ENCODE results near the gene STRADB. TPM values are rescaled to one million over a fixed set of nuclear protein-coding genes. Genes with fewer than 3 reads are reported as not detected.
"Not testable (repeated sequence)": the region's sequence is repeated elsewhere in the genome, so short reads cannot be mapped to it uniquely, and the experiment has no call there.

The STRADB gene
- total and polyA plus RNA-seq, 12 donors: 20.3 to 77.6 (median 54.6) TPM

DNA sequence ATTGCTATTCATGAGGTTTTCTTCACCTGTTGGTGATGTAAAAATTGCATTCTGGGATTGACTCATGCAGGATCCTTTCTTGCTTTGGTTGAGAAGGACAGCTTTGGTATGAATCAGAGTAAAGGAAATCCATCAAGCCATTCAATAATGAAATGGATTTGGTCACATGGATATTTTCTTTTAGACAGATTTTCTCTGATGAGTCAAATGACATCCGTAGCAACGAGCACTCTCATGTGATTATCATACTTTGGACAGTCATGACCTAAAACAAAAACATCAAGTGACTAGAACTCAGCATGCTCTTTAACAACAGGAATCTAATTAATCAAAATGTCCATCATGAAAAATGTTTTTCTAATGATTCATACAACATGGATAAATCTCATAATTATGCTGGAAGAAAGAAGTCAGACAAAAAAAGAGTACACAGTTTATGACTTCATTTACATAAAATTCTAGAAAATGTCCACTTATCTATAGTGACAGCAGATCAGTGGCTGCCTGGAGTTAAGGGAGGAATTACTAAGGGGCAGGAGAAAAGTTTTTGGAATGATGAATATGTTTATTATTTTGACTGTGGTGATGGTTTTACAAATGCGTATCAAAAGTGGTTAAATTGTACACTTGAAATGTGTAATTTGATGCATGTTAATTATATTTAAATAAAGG is 31.0 kb upstream of the STRADB start:
- ATAC-seq (no peak), DNase-seq (no peak)
- H3K4me1 ChIP-seq: peaks cover 0 to 71% (median 54%) of the 10 kb centered on the region in 9 donors
- TF ChIP-seq, protein P1, sequence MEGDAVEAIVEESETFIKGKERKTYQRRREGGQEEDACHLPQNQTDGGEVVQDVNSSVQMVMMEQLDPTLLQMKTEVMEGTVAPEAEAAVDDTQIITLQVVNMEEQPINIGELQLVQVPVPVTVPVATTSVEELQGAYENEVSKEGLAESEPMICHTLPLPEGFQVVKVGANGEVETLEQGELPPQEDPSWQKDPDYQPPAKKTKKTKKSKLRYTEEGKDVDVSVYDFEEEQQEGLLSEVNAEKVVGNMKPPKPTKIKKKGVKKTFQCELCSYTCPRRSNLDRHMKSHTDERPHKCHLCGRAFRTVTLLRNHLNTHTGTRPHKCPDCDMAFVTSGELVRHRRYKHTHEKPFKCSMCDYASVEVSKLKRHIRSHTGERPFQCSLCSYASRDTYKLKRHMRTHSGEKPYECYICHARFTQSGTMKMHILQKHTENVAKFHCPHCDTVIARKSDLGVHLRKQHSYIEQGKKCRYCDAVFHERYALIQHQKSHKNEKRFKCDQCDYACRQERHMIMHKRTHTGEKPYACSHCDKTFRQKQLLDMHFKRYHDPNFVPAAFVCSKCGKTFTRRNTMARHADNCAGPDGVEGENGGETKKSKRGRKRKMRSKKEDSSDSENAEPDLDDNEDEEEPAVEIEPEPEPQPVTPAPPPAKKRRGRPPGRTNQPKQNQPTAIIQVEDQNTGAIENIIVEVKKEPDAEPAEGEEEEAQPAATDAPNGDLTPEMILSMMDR (IDR thresholded peaks at IDR 0.05): no peak
- 41 to 44% methylated on average over 3 of the region's 3 CpGs for WGBS, 2 donors
- intact Hi-C loops (cut with DNase I): no loop called here
- H3K27ac ChIP-seq: peak overlapping the region in 5 of 10 donors; percentile 5 to 47 (median 24)
- H3K36me3 ChIP-seq: peaks cover 0 to 24% (median 0%) of the 10 kb centered on the region in 9 donors
- H3K9me3 ChIP-seq: no peaks in the 10 kb centered on the region
- H3K4me3 ChIP-seq: no peak overlapping the region
- no peaks in the 10 kb centered on the region for H3K27me3 ChIP-seq

DNA sequence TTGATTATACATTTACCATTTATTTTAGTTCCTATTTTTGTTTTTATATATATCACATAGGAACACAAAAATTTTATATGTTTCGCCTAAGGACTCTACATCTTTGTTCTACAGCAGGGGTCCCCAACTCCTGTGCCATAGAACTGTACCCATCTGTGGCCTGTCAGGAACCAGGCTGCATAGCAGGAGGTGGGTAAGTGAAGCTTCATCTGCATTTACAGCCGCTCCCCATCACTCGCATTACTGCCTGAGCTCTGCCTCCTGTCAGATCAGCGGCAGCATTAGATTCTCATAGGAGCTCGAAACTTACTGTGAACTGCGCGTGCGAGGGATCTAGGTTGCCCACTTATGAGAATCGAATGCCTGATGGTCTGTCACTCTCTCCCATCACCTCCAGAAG is 25.6 kb upstream of the STRADB start:
- WGBS, 2 donors: 89 to 95% methylated on average over 9 of the region's 9 CpGs
- DNase-seq (no peak), ATAC-seq (no peak)
- TF ChIP-seq, protein P1 (IDR thresholded peaks at IDR 0.05): no peak
- Histone ChIP-seq H3K27ac (peak overlapping the region in 2 of 10 donors; percentile 56 to 69), H3K27me3 (no peaks in the 10 kb centered on the region), H3K4me3 (no peak overlapping the region), H3K36me3 (peaks cover 0 to 9% (median 0%) of the 10 kb centered on the region in 9 donors), H3K9me3 (peaks cover 0 to 6% (median 0%) of the 10 kb centered on the region in 11 donors), H3K4me1 (peaks cover under 1 to 66% (median 42%) of the 10 kb centered on the region in 9 donors)
- intact Hi-C loops (cut with DNase I): no loop called here

DNA sequence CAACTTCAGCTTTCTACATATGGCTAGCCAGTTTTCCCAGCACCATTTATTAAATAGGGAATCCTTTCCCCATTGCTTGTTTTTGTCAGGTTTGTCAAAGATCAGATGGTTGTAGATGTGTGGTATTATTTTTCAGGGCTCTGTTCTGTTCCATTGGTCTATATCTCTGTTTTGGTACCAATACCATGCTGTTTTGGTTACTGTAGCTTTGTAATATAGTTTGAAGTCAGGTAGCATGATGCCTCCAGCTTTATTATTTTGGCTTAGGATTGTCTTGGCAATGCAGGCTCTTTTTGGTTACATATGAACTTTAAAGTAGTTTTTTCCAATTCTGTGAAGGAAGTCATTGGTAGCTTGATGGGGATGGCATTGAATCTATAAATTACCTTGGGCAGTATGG is 23.2 kb upstream of the STRADB start:
- H3K27ac ChIP-seq; intact Hi-C loops (cut with DNase I); H3K27me3 ChIP-seq; H3K4me3 ChIP-seq; DNase-seq; H3K9me3 ChIP-seq; ATAC-seq: not testable (repeated sequence)
- Histone ChIP-seq H3K36me3 (peaks cover 0 to 10% (median 0%) of the 10 kb centered on the region in 9 donors), H3K4me1 (peaks cover 7 to 70% (median 57%) of the 10 kb centered on the region in 9 donors)

DNA sequence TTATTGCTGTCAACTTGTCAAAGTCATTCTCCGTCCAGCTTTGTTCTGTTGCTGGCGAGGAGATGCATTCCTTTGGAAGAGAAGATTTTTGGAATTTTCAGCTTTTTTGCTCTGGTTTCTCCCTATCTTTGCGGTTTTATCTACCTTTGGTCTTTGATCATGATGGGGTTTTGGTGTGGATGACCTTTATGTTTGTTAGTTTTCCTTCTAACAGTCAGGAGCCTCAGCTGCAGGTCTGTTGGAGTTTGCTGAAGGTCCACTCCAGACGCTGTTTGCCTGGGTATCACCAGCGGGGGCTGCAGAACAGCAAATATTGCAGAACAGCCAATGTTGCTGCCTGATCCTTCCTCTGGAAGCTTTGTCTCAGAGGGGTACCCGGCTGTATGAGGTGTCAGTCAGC is 21.7 kb upstream of the STRADB start:
- DNase-seq; H3K9me3 ChIP-seq; H3K27me3 ChIP-seq; intact Hi-C loops (cut with DNase I); H3K4me3 ChIP-seq; ATAC-seq: not testable (repeated sequence)
- 86 to 87% methylated on average over 6 of the region's 6 CpGs for whole genome bisulfite sequencing, 2 donors
- peaks cover 7 to 68% (median 51%) of the 10 kb centered on the region in 9 donors for H3K4me1 ChIP-seq
- peak overlapping the region in 3 of 10 donors; percentile 21 to 88 (median 85) for H3K27ac ChIP-seq
- peaks cover 0 to 10% (median 0%) of the 10 kb centered on the region in 9 donors for H3K36me3 ChIP-seq

DNA sequence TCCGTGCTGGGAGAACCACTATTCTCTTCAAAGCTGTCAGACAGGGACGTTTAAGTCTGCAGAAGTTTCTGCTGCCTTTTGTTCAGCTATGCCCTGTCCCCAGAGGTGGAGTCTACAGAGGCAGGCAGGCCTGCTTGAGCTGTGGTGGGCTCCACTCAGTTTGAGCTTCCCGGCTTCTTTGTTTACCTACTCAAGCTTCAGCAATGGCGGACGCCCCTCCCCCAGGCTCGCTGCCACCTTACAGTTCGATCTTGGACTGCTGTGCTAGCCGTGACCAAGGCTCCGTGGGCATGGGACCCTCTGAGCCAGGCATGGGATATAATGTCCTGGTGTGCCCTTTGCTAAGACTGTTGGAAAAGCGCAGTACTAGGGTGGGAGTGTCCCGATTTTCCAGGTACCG is 21.2 kb upstream of the STRADB start:
- ATAC-seq; DNase-seq; H3K27me3 ChIP-seq; H3K9me3 ChIP-seq; intact Hi-C loops (cut with DNase I); H3K4me3 ChIP-seq: not testable (repeated sequence)
- H3K27ac ChIP-seq: peak overlapping the region in 3 of 10 donors; percentile 83 to 88 (median 85)
- 97% methylated on average over 12 of the region's 12 CpGs for WGBS, 2 donors
- H3K4me1 ChIP-seq: peaks cover 7 to 64% (median 46%) of the 10 kb centered on the region in 9 donors
- H3K36me3 ChIP-seq: peaks cover 0 to 10% (median 0%) of the 10 kb centered on the region in 9 donors

DNA sequence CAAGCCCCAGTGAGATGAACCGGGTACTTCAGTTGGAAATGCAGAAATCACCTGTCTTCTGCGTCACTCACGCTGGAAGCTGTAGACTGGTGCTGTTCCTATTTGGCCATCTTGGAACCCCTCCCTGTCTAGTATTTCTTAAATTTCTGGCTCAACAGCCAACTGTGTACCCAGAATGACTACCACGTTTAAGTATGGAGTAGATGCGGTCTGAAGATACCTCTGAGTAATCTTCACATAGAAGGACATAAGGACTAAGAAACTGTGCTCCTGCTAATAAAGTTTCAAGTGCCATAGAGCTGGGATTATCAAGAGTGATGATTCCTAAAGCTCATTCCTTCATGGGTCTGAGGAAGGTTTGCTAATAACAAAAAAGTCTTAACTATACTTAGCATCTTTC is 20.7 kb upstream of the STRADB start:
- intact Hi-C loops (cut with DNase I): no loop called here
- TF ChIP-seq, protein P1 (IDR thresholded peaks at IDR 0.05): no peak

More for the DNA sequence above, 20.7 kb upstream of the STRADB start:
- 80 to 97% methylated on average over 4 to 5 of the region's 5 CpGs for WGBS, 2 donors
- H3K27me3 ChIP-seq: no peaks in the 10 kb centered on the region
- no peak for DNase-seq
- no peak overlapping the region for H3K4me3 ChIP-seq
- peak overlapping the region in 9 of 10 donors; percentile 70 to 88 (median 83) for H3K27ac ChIP-seq
- no peak for ATAC-seq
- peaks cover 7 to 65% (median 49%) of the 10 kb centered on the region in 9 donors for H3K4me1 ChIP-seq
- peaks cover 0 to 10% (median 0%) of the 10 kb centered on the region in 9 donors for H3K36me3 ChIP-seq
- peaks cover 0 to 6% (median 0%) of the 10 kb centered on the region in 11 donors for H3K9me3 ChIP-seq
